Measurements from ENCODE around the gene HHATL. TPM values are rescaled to one million over a fixed set of nuclear protein-coding genes. Genes with fewer than 3 reads are reported as not detected.

Gene HHATL
- total RNA-seq, 3 donors from 2014 or later: 0.70 TPM; not detected in 2

- Histone ChIP-seq H3K36me3 (ENCODE audit: low read depth) (no peaks in the 10 kb centered on the region), H3K4me3 (no peak overlapping the region), H3K4me1 (ENCODE audit: low read depth) (no peaks in the 10 kb centered on the region), H3K9me3 (no peaks in the 10 kb centered on the region)
- no peak for DNase-seq
- TF ChIP-seq, protein P1, sequence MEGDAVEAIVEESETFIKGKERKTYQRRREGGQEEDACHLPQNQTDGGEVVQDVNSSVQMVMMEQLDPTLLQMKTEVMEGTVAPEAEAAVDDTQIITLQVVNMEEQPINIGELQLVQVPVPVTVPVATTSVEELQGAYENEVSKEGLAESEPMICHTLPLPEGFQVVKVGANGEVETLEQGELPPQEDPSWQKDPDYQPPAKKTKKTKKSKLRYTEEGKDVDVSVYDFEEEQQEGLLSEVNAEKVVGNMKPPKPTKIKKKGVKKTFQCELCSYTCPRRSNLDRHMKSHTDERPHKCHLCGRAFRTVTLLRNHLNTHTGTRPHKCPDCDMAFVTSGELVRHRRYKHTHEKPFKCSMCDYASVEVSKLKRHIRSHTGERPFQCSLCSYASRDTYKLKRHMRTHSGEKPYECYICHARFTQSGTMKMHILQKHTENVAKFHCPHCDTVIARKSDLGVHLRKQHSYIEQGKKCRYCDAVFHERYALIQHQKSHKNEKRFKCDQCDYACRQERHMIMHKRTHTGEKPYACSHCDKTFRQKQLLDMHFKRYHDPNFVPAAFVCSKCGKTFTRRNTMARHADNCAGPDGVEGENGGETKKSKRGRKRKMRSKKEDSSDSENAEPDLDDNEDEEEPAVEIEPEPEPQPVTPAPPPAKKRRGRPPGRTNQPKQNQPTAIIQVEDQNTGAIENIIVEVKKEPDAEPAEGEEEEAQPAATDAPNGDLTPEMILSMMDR (IDR thresholded peaks at IDR 0.05): no peak
- ATAC-seq: no peak
- intact Hi-C loops (cut with DNase I, micrococcal nuclease): no loop called here
These were observed 30.1 kb downstream of the HHATL start for GRCh38 chr3:42672515-42672914.

- DNase-seq (no peak), ATAC-seq (no peak)
- H3K9me3 ChIP-seq: no peaks in the 10 kb centered on the region
- no peaks in the 10 kb centered on the region for H3K36me3 ChIP-seq (ENCODE audit: low read depth)
- intact Hi-C loops (cut with DNase I, micrococcal nuclease): no loop called here
- TF ChIP-seq, protein P1 (IDR thresholded peaks at IDR 0.05): no peak
- no peaks in the 10 kb centered on the region for H3K4me1 ChIP-seq (ENCODE audit: low read depth)
- no peak overlapping the region for H3K4me3 ChIP-seq
These were observed 31.9 kb downstream of the HHATL start for GRCh38 chr3:42670670-42671069.

DNA sequence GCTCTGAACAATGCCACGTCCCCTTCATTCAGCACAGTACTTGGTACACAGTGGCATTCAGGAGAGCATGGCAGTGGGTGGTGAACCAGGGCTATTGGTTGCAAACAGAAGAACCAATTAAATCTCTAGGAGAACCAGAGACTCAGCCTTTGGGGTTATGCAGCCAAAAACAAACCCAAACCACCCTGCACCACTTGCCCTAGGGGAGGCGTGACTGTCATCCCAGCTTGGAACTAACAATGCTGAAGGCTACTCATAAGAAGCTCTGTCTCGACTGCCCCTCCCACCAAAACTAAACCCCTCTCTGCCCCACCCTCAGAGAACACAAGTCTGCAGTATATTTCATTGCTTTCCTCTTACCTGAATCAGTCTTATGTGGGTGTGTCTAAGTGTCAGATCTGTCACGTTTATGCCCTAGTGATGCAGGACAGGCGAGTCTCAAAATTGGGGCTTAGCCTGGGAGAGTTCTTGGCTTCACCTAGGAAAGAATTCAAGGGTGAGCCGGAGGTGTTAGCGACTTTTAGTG is 32.5 kb downstream of the HHATL start:
- no peaks in the 10 kb centered on the region for H3K4me1 ChIP-seq (ENCODE audit: low read depth)
- DNase-seq (no peak), ATAC-seq (no peak)
- intact Hi-C loops (cut with DNase I, micrococcal nuclease): no loop called here
- H3K4me3 ChIP-seq: no peak overlapping the region
- H3K36me3 ChIP-seq (ENCODE audit: low read depth): no peaks in the 10 kb centered on the region
- TF ChIP-seq, protein P1 (IDR thresholded peaks at IDR 0.05): no peak
- no peaks in the 10 kb centered on the region for H3K9me3 ChIP-seq

- TF ChIP-seq, protein P1 (IDR thresholded peaks at IDR 0.05): no peak
- no peaks in the 10 kb centered on the region for H3K4me1 ChIP-seq (ENCODE audit: low read depth)
- H3K9me3 ChIP-seq: no peaks in the 10 kb centered on the region
- intact Hi-C loops (cut with DNase I, micrococcal nuclease): no loop called here
- H3K36me3 ChIP-seq (ENCODE audit: low read depth): no peaks in the 10 kb centered on the region
- ATAC-seq (no peak), DNase-seq (no peak)
- no peak overlapping the region for H3K4me3 ChIP-seq
These were observed 33.8 kb downstream of the HHATL start for GRCh38 chr3:42668793-42669217.

DNA sequence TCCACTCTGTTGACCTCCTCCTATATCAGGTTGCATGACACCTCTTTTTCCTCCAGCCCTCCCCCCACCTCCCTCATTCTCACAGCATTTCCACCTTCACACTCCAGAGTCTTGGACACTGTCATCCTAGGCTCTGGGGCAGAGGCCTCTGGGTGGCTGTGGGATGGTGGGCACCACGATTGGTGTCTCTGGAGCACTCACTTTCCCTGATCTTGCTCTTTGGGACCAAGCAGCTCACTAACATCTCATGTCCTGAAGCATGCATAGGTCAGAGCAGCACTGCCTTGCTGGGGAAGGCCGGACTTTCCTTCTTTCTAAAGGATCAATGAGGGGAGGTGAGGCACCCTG is 34.2 kb downstream of the HHATL start:
- intact Hi-C loops (cut with DNase I, micrococcal nuclease): no loop called here
- ATAC-seq (no peak), DNase-seq (no peak)
- Histone ChIP-seq H3K4me3 (no peak overlapping the region), H3K9me3 (no peaks in the 10 kb centered on the region), H3K4me1 (ENCODE audit: low read depth) (no peaks in the 10 kb centered on the region), H3K36me3 (ENCODE audit: low read depth) (no peaks in the 10 kb centered on the region)
- TF ChIP-seq, protein P1 (IDR thresholded peaks at IDR 0.05): no peak

Data from mucosa of descending colon (tissue), 3 donors.